AG09319 (cell line): ENCODE measurements around the gene KCNIP4.
A peak's percentile ranks its signal among the peaks of the same experiment; 100 is the strongest.

Experiments
- DNase-seq: peaks from one replicate; pipeline ENCODE4 v3.0.0-alpha.2; 2010; ENCODE audit warnings: low read depth; ENCODE audit errors: extremely low read depth
- TF ChIP-seq, protein P1 (sequence below): IDR thresholded peaks from 2 replicates; pipeline ENCODE4 v1.5.1; 2011; ENCODE audit warnings: low read depth, mild to moderate bottlenecking, inconsistent platforms, low read length, moderate library complexity

Gene KCNIP4

DNA sequence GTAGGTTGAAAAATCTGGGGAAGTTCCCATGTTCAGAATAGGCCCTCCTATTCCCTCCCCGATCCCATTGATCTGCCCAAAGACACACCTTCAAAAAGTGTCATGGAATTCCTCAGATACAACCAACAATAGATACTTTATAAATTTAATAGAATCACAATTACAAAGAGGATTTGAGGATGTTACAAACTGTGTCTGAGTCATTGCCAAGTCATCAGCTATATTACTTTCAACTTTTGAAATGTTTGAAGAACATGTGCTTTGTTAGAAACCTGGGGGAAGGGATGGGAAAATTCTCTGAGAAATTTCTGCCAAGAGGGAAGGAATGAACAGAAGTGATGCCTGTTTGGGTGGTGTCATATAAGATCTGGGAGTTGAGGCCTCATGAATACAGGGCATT, 46.7 kb downstream of the KCNIP4 start:
- TF ChIP-seq, protein P1, sequence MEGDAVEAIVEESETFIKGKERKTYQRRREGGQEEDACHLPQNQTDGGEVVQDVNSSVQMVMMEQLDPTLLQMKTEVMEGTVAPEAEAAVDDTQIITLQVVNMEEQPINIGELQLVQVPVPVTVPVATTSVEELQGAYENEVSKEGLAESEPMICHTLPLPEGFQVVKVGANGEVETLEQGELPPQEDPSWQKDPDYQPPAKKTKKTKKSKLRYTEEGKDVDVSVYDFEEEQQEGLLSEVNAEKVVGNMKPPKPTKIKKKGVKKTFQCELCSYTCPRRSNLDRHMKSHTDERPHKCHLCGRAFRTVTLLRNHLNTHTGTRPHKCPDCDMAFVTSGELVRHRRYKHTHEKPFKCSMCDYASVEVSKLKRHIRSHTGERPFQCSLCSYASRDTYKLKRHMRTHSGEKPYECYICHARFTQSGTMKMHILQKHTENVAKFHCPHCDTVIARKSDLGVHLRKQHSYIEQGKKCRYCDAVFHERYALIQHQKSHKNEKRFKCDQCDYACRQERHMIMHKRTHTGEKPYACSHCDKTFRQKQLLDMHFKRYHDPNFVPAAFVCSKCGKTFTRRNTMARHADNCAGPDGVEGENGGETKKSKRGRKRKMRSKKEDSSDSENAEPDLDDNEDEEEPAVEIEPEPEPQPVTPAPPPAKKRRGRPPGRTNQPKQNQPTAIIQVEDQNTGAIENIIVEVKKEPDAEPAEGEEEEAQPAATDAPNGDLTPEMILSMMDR: no peak
- DNase-seq: no peak

DNA sequence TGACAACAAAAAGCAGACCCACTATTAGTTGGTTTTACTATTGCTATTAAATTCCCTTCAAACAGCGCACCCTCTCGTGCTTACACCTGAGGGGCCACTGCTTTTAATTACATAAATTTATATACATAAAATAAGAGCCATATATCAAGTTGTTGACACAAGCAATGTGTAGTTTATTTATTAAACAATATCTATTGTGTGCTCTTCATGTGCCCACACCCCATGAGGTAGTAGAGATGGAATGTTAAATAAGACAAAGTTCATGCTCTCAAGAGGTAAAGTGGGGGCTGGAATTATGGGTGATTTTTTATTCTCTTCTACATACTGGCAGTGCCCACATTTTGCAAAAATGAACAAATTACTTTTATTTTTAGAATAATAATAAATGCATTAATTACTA, 47.3 kb downstream of the KCNIP4 start:
- TF ChIP-seq, protein P1: no peak
- no peak for DNase-seq

DNA sequence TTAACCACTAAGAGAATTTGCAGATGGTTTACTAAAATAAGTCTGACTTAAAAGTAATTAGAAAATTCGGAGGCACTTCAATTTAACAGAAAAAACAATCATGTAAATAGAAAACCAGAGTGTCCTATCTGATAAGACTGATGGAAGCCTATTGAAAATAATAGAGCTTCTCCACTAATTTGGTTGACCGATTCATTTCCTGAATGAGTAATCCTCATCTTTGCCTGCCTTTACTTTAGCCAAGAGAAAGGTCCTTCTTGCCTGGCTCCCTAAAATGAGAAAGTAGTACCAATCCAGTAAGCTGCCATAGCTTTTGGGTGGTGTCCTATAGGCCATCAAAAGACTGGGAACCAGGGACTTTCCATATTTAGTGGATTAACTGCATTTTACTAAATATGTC, 48.4 kb downstream of the KCNIP4 start:
- DNase-seq: no peak
- TF ChIP-seq, protein P1: no peak

DNA sequence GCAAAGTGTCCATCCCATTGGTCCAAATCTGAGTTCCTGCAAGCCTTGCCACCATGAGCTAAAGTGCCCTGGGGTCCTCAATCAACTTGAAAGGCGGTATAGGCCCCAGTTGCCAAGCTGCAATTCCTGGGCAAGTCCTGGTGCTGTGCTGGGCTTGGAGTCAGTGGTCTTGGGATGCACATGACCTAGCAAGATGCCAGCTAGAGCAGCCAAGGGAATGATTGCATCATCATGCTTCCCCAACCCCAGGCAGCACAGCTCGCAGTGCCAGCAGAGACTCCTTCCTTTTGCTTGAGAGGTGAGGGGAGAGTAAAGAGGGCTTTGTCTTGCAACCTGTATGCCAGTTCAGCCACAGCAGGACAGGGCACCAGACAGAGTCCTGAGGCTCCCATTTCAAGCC, 50.5 kb downstream of the KCNIP4 start:
- DNase-seq: no peak
- TF ChIP-seq, protein P1: no peak

DNA sequence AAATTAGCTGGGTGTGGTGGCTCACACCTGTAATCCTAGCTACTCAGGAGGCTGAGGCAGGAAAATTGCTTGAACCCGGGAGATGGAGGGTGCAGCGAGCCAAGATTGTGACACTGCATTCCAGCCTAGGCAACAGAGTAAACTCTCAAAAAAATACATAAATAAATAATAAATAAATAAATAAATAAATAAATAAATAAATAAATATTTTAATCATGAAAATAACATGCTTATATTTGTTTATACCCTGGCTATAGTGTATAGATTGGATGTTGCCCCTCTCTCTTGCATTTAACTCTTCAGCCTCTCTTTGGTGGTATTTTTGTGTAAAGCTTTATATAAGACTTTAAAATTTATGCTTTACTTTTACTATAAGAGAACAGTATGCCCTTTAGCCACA, 51.8 kb downstream of the KCNIP4 start:
- no peak for DNase-seq
- TF ChIP-seq, protein P1: no peak

DNA sequence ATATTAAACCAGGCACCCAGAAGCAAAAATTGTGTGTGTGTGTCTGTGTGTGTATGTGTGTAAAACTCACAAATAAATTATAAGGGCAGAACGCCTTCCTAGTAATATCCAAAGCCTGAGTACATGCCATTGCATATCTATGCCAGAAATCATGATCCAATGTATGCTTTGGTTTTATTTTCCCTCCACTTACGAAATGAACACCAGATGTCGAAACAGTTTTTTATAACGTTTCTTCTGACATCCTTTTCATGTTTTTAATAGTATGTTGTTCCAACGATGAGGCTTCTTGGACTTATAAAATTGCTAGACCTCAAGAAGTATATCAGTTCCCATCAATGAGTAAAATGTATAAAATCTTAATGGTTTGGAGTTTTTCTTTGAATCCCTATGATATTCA, 55.4 kb downstream of the KCNIP4 start:
- DNase-seq: peak; percentile 4
- TF ChIP-seq, protein P1: no peak

DNA sequence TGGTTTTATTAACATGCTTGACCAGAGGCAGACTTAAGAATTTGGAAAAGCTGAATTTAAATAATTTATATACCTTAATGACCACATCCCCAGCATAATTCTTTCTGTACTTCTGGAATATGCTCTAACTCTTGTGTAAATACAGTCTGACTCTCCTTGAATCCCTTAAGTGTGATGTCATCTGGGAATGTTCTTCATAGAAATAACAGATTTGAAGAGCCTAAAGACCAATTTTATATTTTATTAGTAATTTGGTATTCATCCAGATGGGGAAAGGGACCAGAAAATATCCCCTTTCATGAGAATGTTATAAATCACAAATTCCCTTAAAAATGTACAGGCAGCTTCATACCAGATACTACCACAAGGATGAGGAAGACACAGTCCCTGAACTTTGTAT, 58.3 kb downstream of the KCNIP4 start:
- DNase-seq: no peak
- TF ChIP-seq, protein P1: no peak
